Fibroblast of villous mesenchyme (primary cell): Measurements from ENCODE around the gene EFCAB5. TPM values are rescaled to one million over a fixed set of nuclear protein-coding genes. Genes with fewer than 3 reads are reported as not detected.

ENCODE experiments used
- DNase-seq: peaks from one replicate; pipeline ENCODE4 v3.0.0-alpha.2; 2010; ENCODE audit warnings: low read depth
- H3K4me3 ChIP-seq: 2 replicates; pipeline ENCODE4 v1.5.1; 2011; ENCODE audit warnings: low read depth, mild to moderate bottlenecking, low read length
- total RNA-seq: library from RNA; depleted of rRNA; stranded (reverse); fragments of >200 nt; gene quantifications from 2 replicates; pipeline ENCODE4 v1.2.3, GENCODE V29; 2012
- TF ChIP-seq, protein P1 (sequence below): IDR thresholded peaks from 2 replicates; pipeline ENCODE4 v1.5.1; 2012; ENCODE audit warnings: low read depth, mild to moderate bottlenecking, low read length; ENCODE audit not compliant: insufficient read depth

Gene EFCAB5
- total RNA-seq, 1 donor = under 0.01 TPM

DNA sequence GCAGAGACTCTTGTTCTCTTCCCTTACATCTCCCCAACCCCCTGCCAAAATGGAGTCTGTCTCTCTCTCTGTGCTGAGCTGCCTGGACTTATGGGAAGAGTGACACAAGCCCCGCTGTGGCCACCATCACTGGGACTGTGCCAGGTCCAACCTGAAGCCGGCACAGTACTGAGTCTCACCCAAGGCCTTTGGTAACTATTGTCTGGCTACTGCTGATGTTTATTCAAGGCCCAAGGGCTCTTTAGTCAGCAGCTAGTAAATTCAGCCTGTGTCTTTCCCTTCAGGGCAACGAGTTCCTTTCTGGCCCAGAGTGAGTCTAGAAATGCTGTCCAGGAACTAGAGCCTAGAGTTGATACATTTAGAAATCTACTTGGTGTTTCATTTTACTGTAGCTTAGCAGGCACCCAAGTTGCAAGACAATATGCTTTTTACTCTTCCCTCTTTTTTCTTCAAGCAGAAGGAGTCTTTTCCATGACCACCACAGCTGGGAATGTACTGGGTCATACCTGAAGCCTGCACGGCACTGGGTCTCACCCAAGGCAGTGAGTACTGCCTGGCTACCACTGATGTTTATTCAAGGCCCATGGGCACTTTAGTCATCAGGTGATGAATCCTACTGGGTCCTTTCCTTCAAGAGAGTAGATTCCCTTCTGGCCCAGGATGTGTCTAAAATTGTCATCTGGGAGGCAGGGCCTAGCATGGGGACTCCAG, 17.7 kb downstream of the EFCAB5 start:
- DNase-seq = no peak
- TF ChIP-seq, protein P1, sequence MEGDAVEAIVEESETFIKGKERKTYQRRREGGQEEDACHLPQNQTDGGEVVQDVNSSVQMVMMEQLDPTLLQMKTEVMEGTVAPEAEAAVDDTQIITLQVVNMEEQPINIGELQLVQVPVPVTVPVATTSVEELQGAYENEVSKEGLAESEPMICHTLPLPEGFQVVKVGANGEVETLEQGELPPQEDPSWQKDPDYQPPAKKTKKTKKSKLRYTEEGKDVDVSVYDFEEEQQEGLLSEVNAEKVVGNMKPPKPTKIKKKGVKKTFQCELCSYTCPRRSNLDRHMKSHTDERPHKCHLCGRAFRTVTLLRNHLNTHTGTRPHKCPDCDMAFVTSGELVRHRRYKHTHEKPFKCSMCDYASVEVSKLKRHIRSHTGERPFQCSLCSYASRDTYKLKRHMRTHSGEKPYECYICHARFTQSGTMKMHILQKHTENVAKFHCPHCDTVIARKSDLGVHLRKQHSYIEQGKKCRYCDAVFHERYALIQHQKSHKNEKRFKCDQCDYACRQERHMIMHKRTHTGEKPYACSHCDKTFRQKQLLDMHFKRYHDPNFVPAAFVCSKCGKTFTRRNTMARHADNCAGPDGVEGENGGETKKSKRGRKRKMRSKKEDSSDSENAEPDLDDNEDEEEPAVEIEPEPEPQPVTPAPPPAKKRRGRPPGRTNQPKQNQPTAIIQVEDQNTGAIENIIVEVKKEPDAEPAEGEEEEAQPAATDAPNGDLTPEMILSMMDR = no peak
- no peak overlapping the region for H3K4me3 ChIP-seq

DNA sequence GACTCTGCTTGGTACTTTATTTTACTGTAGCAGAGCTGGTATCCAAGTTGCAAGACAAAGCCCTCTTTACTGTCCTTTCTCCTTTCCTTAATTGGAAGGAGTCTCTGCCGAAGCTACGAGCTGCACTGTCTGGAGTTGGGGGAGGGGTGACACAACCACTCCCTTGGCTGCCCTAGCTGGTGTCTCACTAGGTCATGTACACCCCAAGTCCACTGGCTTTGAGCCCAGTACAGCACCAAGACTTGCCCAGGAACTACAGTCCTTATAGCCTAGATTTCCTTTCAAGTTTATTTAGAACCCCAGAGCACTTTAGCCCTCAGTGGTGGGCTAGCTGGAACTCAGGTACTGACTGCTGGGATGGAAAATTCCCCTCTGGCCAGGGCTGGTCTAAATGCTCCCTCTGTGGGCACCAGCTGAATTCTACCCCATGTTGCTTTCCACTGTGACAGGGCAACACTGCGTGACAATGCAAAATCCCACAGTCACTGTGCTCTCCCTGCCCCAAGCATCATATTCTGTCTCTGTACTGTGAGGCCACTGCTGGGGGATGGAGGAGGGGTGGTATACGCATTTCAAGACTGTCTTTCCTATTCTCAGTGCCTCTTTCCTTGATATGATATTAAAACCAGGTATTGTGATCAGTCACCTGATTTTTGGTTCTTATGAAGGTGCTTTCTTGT, 18.4 kb downstream of the EFCAB5 start:
- H3K4me3 ChIP-seq = no peak overlapping the region
- no peak for DNase-seq
- TF ChIP-seq, protein P1 = no peak

DNA sequence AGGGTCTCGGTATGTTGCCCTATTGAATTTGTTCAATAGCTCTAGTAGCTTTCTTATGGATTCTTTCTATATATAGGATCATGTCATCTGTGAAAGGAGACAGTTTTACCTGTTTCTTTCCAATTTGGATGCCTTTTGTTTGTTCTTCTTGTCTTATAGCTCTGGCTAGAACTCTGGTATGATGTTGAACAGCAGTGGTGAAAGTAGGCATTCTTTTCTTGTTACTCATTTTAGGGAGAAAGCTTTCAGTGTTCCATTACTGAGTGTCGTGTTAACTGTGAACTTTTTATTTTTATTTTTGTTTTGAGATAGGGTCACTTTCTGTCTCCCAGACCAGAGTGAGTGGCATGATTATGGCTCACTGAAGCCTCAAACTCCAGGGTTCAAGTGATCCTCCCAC, 21.2 kb downstream of the EFCAB5 start:
- TF ChIP-seq, protein P1 = no peak
- no peak overlapping the region for H3K4me3 ChIP-seq
- DNase-seq = no peak

DNA sequence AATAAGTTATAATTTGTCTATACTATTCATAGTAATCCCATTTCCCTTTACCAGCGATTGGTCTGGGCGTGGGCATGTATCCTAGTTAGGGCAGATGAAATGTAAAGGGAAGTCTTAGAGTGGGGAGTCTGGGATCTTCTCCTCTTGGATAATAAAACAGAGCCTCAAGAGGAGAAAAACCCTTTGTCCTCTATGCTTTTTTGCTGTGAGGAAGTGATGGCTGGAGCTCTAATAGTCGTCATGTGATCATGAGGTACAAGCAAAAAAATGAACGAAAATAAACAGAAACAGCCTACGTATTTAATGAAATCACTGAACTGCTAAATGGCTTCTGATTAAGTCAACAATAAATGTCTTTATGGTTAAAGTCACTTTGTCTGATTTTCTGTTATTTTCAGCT, 26.8 kb downstream of the EFCAB5 start:
- TF ChIP-seq, protein P1 = no peak
- no peak overlapping the region for H3K4me3 ChIP-seq
- no peak for DNase-seq

DNA sequence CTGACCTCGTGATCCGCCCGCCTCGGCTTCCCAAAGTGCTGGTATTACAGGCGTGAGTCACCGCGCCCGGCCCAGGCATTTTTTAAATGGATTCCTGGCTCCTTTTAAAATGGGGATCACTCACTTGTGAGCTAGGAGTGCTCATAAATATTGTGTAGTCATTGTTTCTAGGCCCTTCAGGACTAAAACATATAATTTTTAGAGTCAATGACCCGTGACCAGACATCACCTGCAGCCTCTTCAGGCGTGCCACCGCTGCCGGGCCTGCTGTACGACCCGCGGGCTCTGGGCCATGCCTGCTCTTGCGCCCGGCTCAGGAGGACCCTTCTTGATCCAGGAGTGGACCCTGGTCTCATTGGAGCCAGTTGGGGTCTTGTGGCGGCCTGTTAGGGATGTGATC, 30.8 kb downstream of the EFCAB5 start:
- TF ChIP-seq, protein P1 = no peak
- no peak for DNase-seq
- no peak overlapping the region for H3K4me3 ChIP-seq

DNA sequence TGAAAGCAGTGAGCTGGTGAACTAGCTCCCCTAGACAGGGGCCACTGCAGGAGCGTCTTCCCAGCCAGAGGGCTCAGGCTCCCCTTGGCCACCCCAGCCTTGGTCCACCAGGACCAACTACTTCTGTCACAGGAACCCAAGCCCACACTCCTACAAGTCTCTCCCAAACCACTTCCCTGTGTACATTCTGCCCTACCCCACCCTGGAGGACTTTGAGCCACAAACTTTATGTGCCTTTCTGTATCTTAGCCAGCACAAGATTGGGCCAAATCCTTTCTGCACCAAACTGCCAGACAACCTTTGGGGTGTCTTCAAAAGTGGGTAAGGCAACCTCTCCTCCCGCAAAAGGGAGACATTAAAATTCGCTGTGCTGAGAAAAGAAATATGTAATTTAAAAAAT, 31.6 kb downstream of the EFCAB5 start:
- no peak overlapping the region for H3K4me3 ChIP-seq
- TF ChIP-seq, protein P1 = no peak
- no peak for DNase-seq
